Loucy (cell line): Measurements from ENCODE around the gene CNPPD1.

Experiments
- EZH2phosphoT487 ChIP-seq: fragments of 200-600 bp; IDR thresholded peaks from 2 replicates; pipeline ENCODE4 v1.6.1; 2018; ENCODE audit warnings: antibody characterized with exemption, mild to moderate bottlenecking, moderate library complexity, borderline replicate concordance
- TF ChIP-seq, protein P1 (sequence below): fragments of 200-600 bp; sonication (generic); conservative IDR thresholded peaks from 2 replicates; pipeline ENCODE4 v1.5.1; 2014; ENCODE audit warnings: mild to moderate bottlenecking, antibody characterized with exemption, low read length

DNA sequence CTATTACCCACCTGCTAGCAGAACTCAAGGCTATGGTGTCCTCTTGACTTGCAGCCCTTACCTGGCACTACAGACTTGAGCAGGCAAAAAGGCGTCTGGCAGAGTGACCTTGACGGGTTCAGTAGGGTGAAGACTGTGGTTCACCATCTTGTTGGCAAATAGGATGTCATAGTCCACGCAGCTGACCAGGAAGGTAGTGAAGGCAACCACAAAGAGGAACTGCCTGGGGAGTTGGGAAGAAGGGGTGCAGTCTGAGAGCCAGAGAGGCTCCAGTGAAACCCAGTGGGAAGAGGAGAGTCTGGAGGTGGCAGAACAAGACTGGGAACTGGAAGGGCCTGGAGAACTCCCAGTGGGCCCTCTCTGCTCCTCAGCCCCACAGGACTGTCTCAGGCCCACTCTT lies 48.6 kb upstream of the CNPPD1 start:
- TF ChIP-seq, protein P1, sequence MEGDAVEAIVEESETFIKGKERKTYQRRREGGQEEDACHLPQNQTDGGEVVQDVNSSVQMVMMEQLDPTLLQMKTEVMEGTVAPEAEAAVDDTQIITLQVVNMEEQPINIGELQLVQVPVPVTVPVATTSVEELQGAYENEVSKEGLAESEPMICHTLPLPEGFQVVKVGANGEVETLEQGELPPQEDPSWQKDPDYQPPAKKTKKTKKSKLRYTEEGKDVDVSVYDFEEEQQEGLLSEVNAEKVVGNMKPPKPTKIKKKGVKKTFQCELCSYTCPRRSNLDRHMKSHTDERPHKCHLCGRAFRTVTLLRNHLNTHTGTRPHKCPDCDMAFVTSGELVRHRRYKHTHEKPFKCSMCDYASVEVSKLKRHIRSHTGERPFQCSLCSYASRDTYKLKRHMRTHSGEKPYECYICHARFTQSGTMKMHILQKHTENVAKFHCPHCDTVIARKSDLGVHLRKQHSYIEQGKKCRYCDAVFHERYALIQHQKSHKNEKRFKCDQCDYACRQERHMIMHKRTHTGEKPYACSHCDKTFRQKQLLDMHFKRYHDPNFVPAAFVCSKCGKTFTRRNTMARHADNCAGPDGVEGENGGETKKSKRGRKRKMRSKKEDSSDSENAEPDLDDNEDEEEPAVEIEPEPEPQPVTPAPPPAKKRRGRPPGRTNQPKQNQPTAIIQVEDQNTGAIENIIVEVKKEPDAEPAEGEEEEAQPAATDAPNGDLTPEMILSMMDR, result no peak
- no peak for TF ChIP-seq EZH2phosphoT487
